Natural killer cell (primary cell): ENCODE results near the gene RAB3D. TPM values are rescaled to one million over a fixed set of nuclear protein-coding genes. Genes with fewer than 3 reads are reported as not detected.

ENCODE experiments used
- ATAC-seq, 3 donors: fragments of 150-1000 bp in 2 of 3; fragments of 200-7000 bp in 1 of 3; cut with Tn5 transposase; 1 replicate in 1 of 3; 2 replicates in 2 of 3; pipeline ENCODE4 v1.10.0; 2021; ENCODE audit warnings: mild to moderate bottlenecking in 2 of 3, moderate library complexity in 2 of 3
- DNase-seq, 2 donors: peaks; one replicate each; pipeline versions ENCODE4 v3.0.0 to v3.0.0-alpha.2; 2013 to 2021; ENCODE audit warnings: mixed read lengths in 1 of 2
- H3K27ac ChIP-seq: one replicate; pipeline ENCODE4 v1.5.1; 2013; ENCODE audit warnings: mild to moderate bottlenecking, low read length
- H3K27me3 ChIP-seq: one replicate; pipeline ENCODE4 v1.6.1; 2013; ENCODE audit warnings: low read length; ENCODE audit not compliant: control insufficient read depth, insufficient read depth
- H3K36me3 ChIP-seq: one replicate; pipeline ENCODE4 v1.6.1; 2013; ENCODE audit warnings: low read length; ENCODE audit not compliant: control insufficient read depth, insufficient read depth
- H3K4me1 ChIP-seq: one replicate; pipeline ENCODE4 v1.6.1; 2013; ENCODE audit warnings: low read length; ENCODE audit not compliant: control insufficient read depth, insufficient read depth
- H3K4me3 ChIP-seq: one replicate; pipeline ENCODE4 v1.5.1; 2013; ENCODE audit warnings: low read length
- H3K9me3 ChIP-seq: one replicate; pipeline ENCODE4 v1.6.1; 2013; ENCODE audit warnings: low read length; ENCODE audit not compliant: control insufficient read depth, insufficient read depth
- H3K27ac Mint-ChIP-seq, 2 donors: one replicate each; pipeline ENCODE4 v1.8.0; 2022; ENCODE audit warnings: mild to moderate bottlenecking in 2 of 2, mixed read lengths in 2 of 2, moderate library complexity in 1 of 2
- H3K27me3 Mint-ChIP-seq, 2 donors: one replicate each; pipeline ENCODE4 v1.8.0; 2022; ENCODE audit warnings: low read depth in 2 of 2, mixed read lengths in 2 of 2
- H3K36me3 Mint-ChIP-seq: one replicate; pipeline ENCODE4 v1.8.0; 2022; ENCODE audit warnings: mixed read lengths
- H3K4me1 Mint-ChIP-seq, 2 donors: one replicate each; pipeline ENCODE4 v1.8.0; 2022; ENCODE audit warnings: mixed read lengths in 2 of 2
- H3K4me3 Mint-ChIP-seq: one replicate; pipeline ENCODE4 v1.8.0; 2022; ENCODE audit warnings: mild to moderate bottlenecking, moderate library complexity, mixed read lengths
- H3K9me3 Mint-ChIP-seq, 2 donors: one replicate each; pipeline ENCODE4 v1.8.0; 2022; ENCODE audit warnings: mixed read lengths in 2 of 2
- CTCF ChIP-seq: fragments of 200-600 bp; IDR thresholded peaks from one replicate; pipeline ENCODE4 v1.8.0; 2022; ENCODE audit warnings: antibody characterized with exemption
- WGBS: methylation state at CpG from one replicate; pipeline ENCODE4 v1.1.7; 2013; ENCODE audit warnings: missing lambda C conversion rate; ENCODE audit not compliant: insufficient coverage; 5-methylcytosine and 5-hydroxymethylcytosine counted together
- intact Hi-C: fragments of 100-400 bp; cut with micrococcal nuclease; formaldehyde crosslinking; loops from one replicate; pipeline ENCODE4 v1.14.2; 2022
- total RNA-seq, 4 donors: library from RNA; stranded (reverse); fragments of 120-200 nt in 1 of 4; gene quantifications; one replicate each; pipeline versions ENCODE4 v1.2.3 to v1.2.4, GENCODE V29; 2013 to 2022

RAB3D gene
- total RNA-seq, 3 donors from 2014 or later (not counting 1 experiment from before 2014, with no cell fraction given), result 14.3 to 20.0 (median 15.7) TPM

GRCh38 chr19:11279505-11280236 lies 59.8 kb downstream of the RAB3D start:
- intact Hi-C loops, result no loop called here
- TF ChIP-seq CTCF, result no peak
- Mint-ChIP-seq H3K9me3 (peaks cover 0 to 2% of the 10 kb centered on the region in 2 donors), H3K4me1 (peaks cover 9% of the 10 kb centered on the region in 2 donors), H3K36me3 (no peaks in the 10 kb centered on the region), H3K27ac (peak overlapping the region; percentile 43 to 46), H3K4me3 (peak overlapping the region; percentile 77), H3K27me3 (peaks cover 7 to 26% of the 10 kb centered on the region in 2 donors)
- ATAC-seq, result peak; percentile 44 to 82 (median 60)
- H3K4me1 ChIP-seq, result peaks cover 25% of the 10 kb centered on the region
- peak in 1 of 2 donors; percentile 80 for DNase-seq
- H3K4me3 ChIP-seq, result no peak overlapping the region
- H3K9me3 ChIP-seq, result peaks cover 28% of the 10 kb centered on the region
- H3K27ac ChIP-seq, result no peak overlapping the region
- H3K36me3 ChIP-seq, result no peaks in the 10 kb centered on the region
- H3K27me3 ChIP-seq, result peaks cover 30% of the 10 kb centered on the region
- 6% methylated on average over 5 of the region's 5 CpGs for whole genome bisulfite sequencing

GRCh38 chr19:11278670-11279069 lies 60.8 kb downstream of the RAB3D start:
- Mint-ChIP-seq H3K9me3 (peaks cover 0 to 2% of the 10 kb centered on the region in 2 donors), H3K4me1 (peaks cover 9% of the 10 kb centered on the region in 2 donors), H3K4me3 (no peak overlapping the region), H3K36me3 (no peaks in the 10 kb centered on the region), H3K27me3 (peaks cover 9 to 26% of the 10 kb centered on the region in 2 donors), H3K27ac (no peak overlapping the region)
- intact Hi-C loops, result no loop called here
- Histone ChIP-seq H3K36me3 (no peaks in the 10 kb centered on the region), H3K4me1 (peaks cover 25% of the 10 kb centered on the region), H3K4me3 (no peak overlapping the region), H3K27ac (no peak overlapping the region), H3K27me3 (peaks cover 26% of the 10 kb centered on the region), H3K9me3 (peaks cover 28% of the 10 kb centered on the region)
- ATAC-seq, result no peak
- DNase-seq, result no peak
- no peak for TF ChIP-seq CTCF
- WGBS, result 53% methylated on average over 5 of the region's 6 CpGs

- peaks cover 13% of the 10 kb centered on the region for H3K4me1 ChIP-seq
- no peak for ATAC-seq
- no peak for TF ChIP-seq CTCF
- WGBS, result 100% methylated on average over 2 of the region's 4 CpGs
- no peak for DNase-seq
- no peak overlapping the region for H3K27ac Mint-ChIP-seq
- intact Hi-C loops, result no loop called here
- H3K27me3 ChIP-seq, result peaks cover 10% of the 10 kb centered on the region
- H3K9me3 ChIP-seq, result peaks cover 11% of the 10 kb centered on the region
- no peak overlapping the region for H3K4me3 ChIP-seq
- no peak overlapping the region for H3K27ac ChIP-seq
- no peaks in the 10 kb centered on the region for H3K36me3 ChIP-seq
- peaks cover 0 to under 1% of the 10 kb centered on the region in 2 donors for H3K9me3 Mint-ChIP-seq
- H3K4me1 Mint-ChIP-seq, result peaks cover 5 to 6% of the 10 kb centered on the region in 2 donors
- H3K27me3 Mint-ChIP-seq, result peaks cover 11 to 20% of the 10 kb centered on the region in 2 donors
- H3K4me3 Mint-ChIP-seq, result no peak overlapping the region
- no peaks in the 10 kb centered on the region for H3K36me3 Mint-ChIP-seq
These were observed 64.8 kb downstream of the RAB3D start for GRCh38 chr19:11274533-11275086.
